Dedifferentiated amniotic fluid mesenchymal stem cell (primary cell): Measurements from ENCODE around the gene RABGAP1.

Experiments
- DNase-seq: peaks from one replicate; pipeline ENCODE4 v3.0.0-alpha.2; 2016; ENCODE audit errors: extremely low spot score

RABGAP1 gene

DNA sequence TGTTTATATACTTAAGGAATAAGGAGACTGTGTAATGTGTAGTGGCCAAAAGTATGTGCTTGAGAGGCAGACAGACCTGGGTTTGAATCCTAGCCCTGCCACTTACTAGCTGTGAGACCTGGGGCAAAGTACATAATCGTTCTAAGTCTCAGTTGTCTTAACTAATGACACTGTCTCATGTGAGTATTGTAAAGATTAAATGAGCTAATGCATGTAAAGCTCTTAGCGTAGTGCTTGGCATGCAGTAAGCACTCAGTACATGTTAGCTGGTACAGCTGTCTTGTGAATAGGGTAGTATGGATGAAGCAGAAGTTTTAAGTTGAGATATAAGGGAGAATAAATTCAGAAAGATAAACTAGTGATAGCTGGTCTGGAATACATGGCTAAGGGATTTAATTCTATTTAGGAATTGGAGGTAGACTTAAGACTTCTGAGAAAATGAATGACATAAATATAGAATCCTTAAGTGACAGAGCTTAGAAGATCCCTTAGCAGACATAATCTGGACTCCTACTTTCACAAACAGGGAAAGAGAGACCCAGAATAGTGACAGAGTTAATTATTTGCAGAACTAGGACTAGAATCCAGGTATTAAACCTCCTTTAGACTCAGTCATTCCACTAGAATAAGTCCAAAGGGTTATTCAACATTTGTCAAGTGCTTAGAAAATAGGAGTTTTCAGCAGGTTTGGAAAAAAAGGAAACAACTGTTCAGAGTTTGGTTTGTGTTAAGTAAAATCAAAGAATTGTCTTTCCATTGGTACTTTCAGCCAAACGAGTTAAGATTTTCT is 105.8 kb downstream of the RABGAP1 start:
- no peak for DNase-seq

GRCh38 chr9:123048748-123049147 is 107.9 kb downstream of the RABGAP1 start:
- DNase-seq, result peak; percentile 37

DNA sequence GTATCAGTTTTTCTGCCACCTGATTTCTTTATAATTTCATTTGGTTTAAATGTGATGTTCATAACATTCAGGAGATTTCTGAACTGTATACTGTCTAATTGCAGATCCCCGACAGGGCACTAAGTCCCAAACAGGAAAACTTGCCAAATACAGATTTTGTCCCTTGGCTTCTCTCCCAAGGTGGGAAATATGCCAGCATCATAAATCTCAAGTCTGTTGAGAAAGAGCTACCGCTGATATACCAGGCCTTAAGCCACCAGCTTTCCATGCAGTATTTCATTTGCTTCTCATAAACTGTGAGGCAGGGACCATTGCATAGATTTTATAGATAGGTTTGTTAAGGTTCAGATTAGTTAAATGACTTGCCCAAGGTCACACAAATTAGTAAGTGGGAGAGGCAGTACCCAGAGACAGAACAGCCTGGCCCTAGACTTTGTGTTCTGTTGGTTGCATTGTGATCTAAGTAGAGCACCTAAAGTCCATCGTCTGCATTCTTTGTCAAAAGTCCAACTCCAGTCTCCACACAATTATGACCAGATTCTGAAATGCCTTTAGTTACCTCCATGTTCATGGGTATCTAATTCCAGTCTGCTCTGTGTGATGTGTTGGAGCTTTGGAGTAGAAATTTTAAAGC is 108.9 kb downstream of the RABGAP1 start:
- no peak for DNase-seq

- no peak for DNase-seq
Observed at GRCh38 chr9:123053046-123053445, 112.2 kb downstream of the RABGAP1 start.

- DNase-seq, result no peak
Observed at GRCh38 chr9:123053711-123054110, 112.9 kb downstream of the RABGAP1 start.

GRCh38 chr9:123058834-123059233 is 118.0 kb downstream of the RABGAP1 start:
- DNase-seq, result no peak

- no peak for DNase-seq
Observed at GRCh38 chr9:123059472-123060220, 118.8 kb downstream of the RABGAP1 start.

GRCh38 chr9:123061216-123061615 is 120.4 kb downstream of the RABGAP1 start:
- no peak for DNase-seq

- no peak for DNase-seq
Observed at GRCh38 chr9:123062351-123063176, 121.7 kb downstream of the RABGAP1 start.

DNA sequence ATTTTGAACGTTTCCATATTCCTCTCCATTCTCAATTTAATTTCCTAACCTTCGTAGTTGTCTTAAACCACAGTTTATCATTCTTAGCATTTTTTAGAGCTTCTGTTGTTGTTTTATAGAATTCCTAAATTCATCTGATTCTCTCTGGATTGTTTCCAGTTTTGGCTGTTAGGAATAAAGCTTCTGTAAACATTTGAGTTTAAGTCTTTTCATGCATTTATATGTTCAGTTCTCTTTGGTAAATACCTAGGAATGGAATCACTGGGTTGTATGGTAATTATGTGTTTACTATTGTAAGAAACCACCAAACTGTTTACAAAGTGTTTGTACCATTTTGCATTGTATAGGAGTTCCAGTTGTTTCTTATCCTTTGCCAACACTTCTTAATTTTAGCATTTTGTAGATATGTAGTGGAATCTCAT is 122.4 kb downstream of the RABGAP1 start:
- DNase-seq, result peak; percentile 80

- DNase-seq, result no peak
Observed at GRCh38 chr9:123063896-123064295, 123.1 kb downstream of the RABGAP1 start.

DNA sequence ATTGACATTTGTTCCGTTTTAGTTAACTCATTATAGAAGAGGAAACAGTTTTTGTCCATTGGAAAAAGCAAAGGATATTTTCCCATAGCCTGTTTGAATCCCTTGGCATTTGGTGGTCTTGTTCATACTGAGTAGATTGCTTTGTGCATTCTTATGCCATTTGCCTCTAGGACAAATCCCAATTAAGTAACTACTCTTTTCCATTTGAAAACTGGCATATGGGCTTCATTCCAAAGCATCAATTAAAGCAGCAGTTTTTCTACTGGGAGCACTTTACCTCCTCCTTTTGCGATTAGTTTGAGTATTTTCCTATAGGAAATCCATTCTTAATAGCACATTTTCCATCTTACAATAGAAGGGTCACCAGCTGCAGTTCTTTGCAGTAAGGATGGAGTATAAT is 123.9 kb downstream of the RABGAP1 start:
- no peak for DNase-seq

- no peak for DNase-seq
Observed at GRCh38 chr9:123065196-123065595, 124.4 kb downstream of the RABGAP1 start.

DNA sequence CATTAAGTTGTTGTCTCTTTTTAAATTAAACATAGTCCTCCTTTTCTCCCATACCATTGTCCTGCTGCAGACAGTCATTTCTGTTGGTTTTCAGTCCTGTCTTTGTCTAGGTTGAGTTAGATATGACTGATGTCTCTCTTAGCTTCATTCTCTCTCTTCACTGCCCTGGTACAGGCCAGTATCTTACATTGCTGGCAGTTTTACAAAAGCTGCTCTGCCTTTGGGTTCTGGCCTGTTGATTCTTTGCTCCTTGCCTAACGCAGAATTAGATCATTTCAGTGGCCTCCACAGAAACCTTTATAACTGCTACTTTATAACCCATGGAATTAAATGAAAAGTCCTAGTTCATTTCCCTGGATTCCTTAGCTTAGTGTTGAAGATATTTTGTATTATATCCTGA is 126.3 kb downstream of the RABGAP1 start:
- DNase-seq, result no peak

DNA sequence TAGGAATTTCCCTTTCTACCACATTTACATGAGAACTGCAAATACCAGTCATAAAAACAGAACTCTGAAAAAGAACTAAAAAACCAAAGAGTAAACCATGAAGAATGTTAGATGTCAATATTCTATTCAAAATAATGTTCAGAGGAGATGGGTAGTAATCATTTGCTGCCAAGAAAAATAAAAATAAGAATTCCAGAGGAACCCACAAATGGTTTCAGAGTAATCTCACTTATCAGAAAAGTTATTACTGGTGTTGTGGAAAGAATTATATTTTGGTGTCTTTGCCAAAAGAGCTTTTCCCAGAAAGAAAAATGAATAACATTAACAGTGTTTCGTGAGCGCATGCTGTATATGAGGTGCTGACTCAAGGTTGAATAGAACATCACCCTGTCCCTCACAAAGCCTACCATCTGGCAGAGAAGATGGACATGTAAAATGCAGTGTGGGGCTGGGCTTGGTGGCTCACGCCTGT is 128.2 kb downstream of the RABGAP1 start:
- DNase-seq, result peak; percentile 94

DNA sequence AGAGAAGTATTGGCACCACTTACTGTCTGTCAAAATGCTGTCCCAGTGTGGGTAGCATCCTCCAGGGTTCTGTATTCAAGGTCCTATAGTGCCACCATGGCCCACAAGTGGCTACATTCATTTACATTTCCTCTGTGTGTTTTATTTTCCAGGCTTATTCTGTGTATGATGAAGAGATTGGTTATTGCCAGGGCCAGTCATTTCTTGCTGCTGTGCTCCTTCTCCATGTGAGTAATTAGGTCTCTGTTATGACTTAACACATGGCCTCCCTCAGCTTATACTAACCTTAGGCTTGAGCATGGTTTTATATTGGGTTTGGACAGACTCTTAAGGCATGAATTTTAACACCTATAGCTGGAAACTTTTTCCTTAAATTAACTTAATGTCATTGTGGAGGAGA is 129.4 kb downstream of the RABGAP1 start:
- no peak for DNase-seq

GRCh38 chr9:123072407-123072995 is 131.7 kb downstream of the RABGAP1 start:
- DNase-seq, result no peak

- DNase-seq, result no peak
Observed at GRCh38 chr9:123073441-123073840, 132.6 kb downstream of the RABGAP1 start.

DNA sequence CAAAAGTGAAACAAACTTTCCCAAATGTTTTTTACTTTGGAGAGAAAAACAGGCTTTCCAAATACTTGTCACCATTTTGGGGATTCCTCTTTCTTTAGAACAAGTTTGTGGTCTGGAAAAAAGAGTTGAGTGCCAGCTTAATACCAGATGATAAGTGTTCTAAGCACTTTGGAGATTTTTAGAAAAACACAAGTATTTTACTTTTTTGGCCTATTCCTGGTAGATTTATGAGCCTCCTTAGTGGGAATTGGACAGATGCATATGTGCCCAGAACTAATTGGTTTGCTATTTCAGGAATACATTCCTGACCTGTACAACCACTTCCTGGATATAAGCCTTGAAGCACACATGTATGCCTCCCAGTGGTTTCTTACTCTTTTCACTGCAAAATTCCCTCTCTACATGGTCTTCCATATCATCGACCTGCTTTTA is 133.2 kb downstream of the RABGAP1 start:
- peak; percentile 52 for DNase-seq

DNA sequence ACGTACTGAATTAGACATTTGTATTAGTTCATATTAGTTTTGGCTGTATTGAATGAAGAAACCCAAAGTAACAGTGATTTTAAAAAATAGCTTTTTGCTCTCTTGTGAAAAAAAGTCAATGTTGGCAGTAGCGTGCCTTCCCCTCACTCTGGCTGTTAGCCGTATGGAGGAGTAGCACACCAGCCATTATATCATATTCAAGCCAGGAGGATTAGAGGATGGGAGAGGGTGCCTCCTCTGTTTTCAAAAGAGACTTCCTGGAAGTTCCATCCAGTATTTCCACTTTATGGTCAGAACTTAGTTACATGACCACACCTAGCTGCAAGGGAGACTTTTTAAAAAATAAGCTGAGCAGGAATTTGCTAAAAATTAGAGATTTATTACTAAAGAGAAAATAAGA is 133.8 kb downstream of the RABGAP1 start:
- no peak for DNase-seq

DNA sequence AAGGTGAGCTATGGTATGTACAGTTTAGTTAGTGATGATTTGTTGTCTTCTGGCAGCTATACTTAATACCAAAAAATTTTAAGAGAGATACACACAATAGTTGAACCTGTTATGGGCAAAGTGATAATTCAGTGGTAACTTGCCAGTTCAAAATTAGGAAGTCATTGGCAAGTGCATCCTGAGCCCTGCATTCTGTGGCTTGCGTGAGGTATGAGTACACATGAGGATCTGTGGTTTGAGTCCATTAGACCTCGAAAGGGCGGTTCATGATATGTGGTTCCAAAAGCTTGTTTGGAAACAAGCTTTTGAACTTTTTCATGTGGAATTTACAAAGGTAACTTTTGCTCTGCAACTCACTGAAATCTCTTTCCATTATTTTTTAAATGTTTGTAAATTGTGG is 139.6 kb downstream of the RABGAP1 start:
- DNase-seq, result no peak
